Tibial nerve (tissue), 3 donors: Measurements from ENCODE around the gene CPS1.

Experiments
- EP300 ChIP-seq, 2 donors: sonication (generic); formaldehyde crosslinking; IDR thresholded peaks; one replicate each; pipeline ENCODE4 v1.6.1; 2017; ENCODE audit warnings: antibody characterized with exemption in 2 of 2, mild to moderate bottlenecking in 1 of 2
- POLR2A ChIP-seq, 2 donors: fragments of 450-650 bp; IDR thresholded peaks; one replicate each; pipeline ENCODE4 v1.6.1; 2017; ENCODE audit warnings: antibody characterized with exemption in 2 of 2, mild to moderate bottlenecking in 2 of 2, moderate library complexity in 2 of 2

- no peak for TF ChIP-seq EP300 (IDR thresholded peaks at IDR 0.05)
- TF ChIP-seq POLR2A (IDR thresholded peaks at IDR 0.05): no peak
These were observed 111.3 kb downstream of the CPS1 start for GRCh38 chr2:210667711-210668110.
